DOHH2 (cell line): ENCODE results near the gene ZNF184.

Experiments used
- EZH2phosphoT487 ChIP-seq: fragments of 200-600 bp; sonication (generic); IDR thresholded peaks from 2 replicates; pipeline ENCODE4 v1.6.1; 2017; ENCODE audit warnings: borderline replicate concordance, mild to moderate bottlenecking, antibody characterized with exemption, low read length, moderate library complexity, mixed read lengths
- TF ChIP-seq, protein P1 (sequence below): fragments of 200-600 bp; sonication (generic); IDR thresholded peaks from one replicate; pipeline ENCODE4 v1.5.1; 2014; ENCODE audit warnings: antibody characterized with exemption, mild to moderate bottlenecking, low read depth, low read length; ENCODE audit not compliant: poor library complexity, severe bottlenecking

DNA sequence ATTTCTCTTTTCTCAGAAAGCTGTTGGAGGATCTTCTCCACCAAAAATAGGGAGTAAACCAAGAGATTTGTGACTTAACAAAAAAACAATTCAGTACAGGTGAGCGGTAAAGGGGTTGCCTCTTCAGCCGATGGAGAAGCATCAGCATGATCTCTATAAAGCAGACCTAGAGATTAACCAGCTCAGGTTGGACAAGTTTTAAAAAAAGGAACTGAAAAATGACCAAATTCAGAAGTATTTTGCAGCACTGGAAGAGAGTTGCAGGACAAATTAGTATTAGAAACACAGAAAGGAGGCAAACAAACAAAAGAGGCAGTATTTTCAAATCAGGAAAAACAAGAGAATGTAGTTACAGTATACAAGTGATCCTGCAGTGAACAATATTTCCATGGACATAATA lies 39.6 kb upstream of the ZNF184 start:
- TF ChIP-seq EZH2phosphoT487: no peak
- TF ChIP-seq, protein P1, sequence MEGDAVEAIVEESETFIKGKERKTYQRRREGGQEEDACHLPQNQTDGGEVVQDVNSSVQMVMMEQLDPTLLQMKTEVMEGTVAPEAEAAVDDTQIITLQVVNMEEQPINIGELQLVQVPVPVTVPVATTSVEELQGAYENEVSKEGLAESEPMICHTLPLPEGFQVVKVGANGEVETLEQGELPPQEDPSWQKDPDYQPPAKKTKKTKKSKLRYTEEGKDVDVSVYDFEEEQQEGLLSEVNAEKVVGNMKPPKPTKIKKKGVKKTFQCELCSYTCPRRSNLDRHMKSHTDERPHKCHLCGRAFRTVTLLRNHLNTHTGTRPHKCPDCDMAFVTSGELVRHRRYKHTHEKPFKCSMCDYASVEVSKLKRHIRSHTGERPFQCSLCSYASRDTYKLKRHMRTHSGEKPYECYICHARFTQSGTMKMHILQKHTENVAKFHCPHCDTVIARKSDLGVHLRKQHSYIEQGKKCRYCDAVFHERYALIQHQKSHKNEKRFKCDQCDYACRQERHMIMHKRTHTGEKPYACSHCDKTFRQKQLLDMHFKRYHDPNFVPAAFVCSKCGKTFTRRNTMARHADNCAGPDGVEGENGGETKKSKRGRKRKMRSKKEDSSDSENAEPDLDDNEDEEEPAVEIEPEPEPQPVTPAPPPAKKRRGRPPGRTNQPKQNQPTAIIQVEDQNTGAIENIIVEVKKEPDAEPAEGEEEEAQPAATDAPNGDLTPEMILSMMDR: no peak
